OCI-LY1 (cell line): ENCODE data around the gene LGALS3.

Experiments
- CTCF ChIP-seq: fragments of 200-600 bp; sonication (generic), shearing (Covaris generic); IDR thresholded peaks from 2 replicates; pipeline ENCODE4 v1.5.1; 2017; ENCODE audit warnings: mild to moderate bottlenecking, antibody characterized with exemption, low read length, moderate library complexity, mixed read lengths
- EZH2 ChIP-seq: fragments of 200-600 bp; sonication (generic), shearing (Covaris generic); IDR thresholded peaks from 2 replicates; pipeline ENCODE4 v1.8.0; 2017; ENCODE audit warnings: borderline replicate concordance, mixed run types, mild to moderate bottlenecking, antibody characterized with exemption, low read length, moderate library complexity, mixed read lengths

- no peak for TF ChIP-seq CTCF
- TF ChIP-seq EZH2: no peak
Measured at GRCh38 chr14:55188686-55189295, 59.7 kb downstream of the LGALS3 start.
